Esophagus muscularis mucosa (tissue), 4 donors: ENCODE data around the gene ELOVL2.

Experiments
- CTCF ChIP-seq, 3 experiments: fragments of 200-600 bp in 2 of 3; fragments of 450-650 bp in 1 of 3; sonication (generic) in 2 of 3; IDR thresholded peaks; one replicate each; pipeline ENCODE4 v1.5.1; 2017 to 2019; ENCODE audit warnings: antibody characterized with exemption in 3 of 3, mild to moderate bottlenecking in 2 of 3, moderate library complexity in 1 of 3
- EP300 ChIP-seq: sonication (generic); formaldehyde crosslinking; IDR thresholded peaks from one replicate; pipeline ENCODE4 v1.6.1; 2017; ENCODE audit warnings: antibody characterized with exemption
- POLR2A ChIP-seq: fragments of 450-650 bp; IDR thresholded peaks from one replicate; pipeline ENCODE4 v1.6.1; 2017; ENCODE audit warnings: antibody characterized with exemption, moderate library complexity, mild to moderate bottlenecking, low read depth
- POLR2AphosphoS5 ChIP-seq, 2 donors: sonication (generic); formaldehyde crosslinking; IDR thresholded peaks; one replicate each; pipeline ENCODE4 v1.6.1; 2017; ENCODE audit warnings: antibody characterized with exemption in 2 of 2

- no peak for TF ChIP-seq CTCF (IDR thresholded peaks at IDR 0.05)
- no peak for TF ChIP-seq POLR2AphosphoS5 (IDR thresholded peaks at IDR 0.05)
- no peak for TF ChIP-seq POLR2A
- TF ChIP-seq EP300, result no peak
Measured at GRCh38 chr6:11067348-11067747, 23.2 kb upstream of the ELOVL2 start.
